DOHH2 (cell line): ENCODE data around the gene SLC1A1.

ENCODE experiments used
- H3F3A ChIP-seq: fragments of 200-600 bp; sonication (generic), shearing (Covaris generic); 2 replicates; pipeline ENCODE4 v1.6.0; 2016; ENCODE audit warnings: antibody characterized with exemption, mild to moderate bottlenecking; ENCODE audit not compliant: control insufficient read depth, insufficient read depth
- H3K27ac ChIP-seq: fragments of 200-600 bp; sonication (generic); 2 replicates; pipeline ENCODE4 v1.5.1; 2014; ENCODE audit warnings: low read depth, mild to moderate bottlenecking, low read length, moderate library complexity
- H3K27me3 ChIP-seq: fragments of 200-600 bp; sonication (generic); 2 replicates; pipeline ENCODE4 v1.6.1; 2014; ENCODE audit warnings: mild to moderate bottlenecking, low read length, mixed read lengths; ENCODE audit not compliant: control insufficient read depth
- H3K36me3 ChIP-seq: fragments of 200-600 bp; sonication (generic); 2 replicates; pipeline ENCODE4 v1.6.1; 2014; ENCODE audit warnings: mild to moderate bottlenecking, low read length, moderate library complexity, mixed read lengths; ENCODE audit not compliant: control insufficient read depth
- H3K4me1 ChIP-seq: fragments of 200-600 bp; sonication (generic); 2 replicates; pipeline ENCODE4 v1.6.1; 2014; ENCODE audit warnings: mild to moderate bottlenecking, low read length, mixed read lengths; ENCODE audit not compliant: control insufficient read depth
- H3K4me2 ChIP-seq: fragments of 200-600 bp; sonication (generic); 2 replicates; pipeline ENCODE4 v1.6.0; 2014; ENCODE audit warnings: mild to moderate bottlenecking, low read length, moderate library complexity
- H3K4me3 ChIP-seq: fragments of 200-600 bp; sonication (generic); 2 replicates; pipeline ENCODE4 v1.5.1; 2014; ENCODE audit warnings: mild to moderate bottlenecking, low read length, mixed read lengths
- H3K79me2 ChIP-seq: fragments of 200-600 bp; sonication (generic); 2 replicates; pipeline ENCODE4 v1.6.1; 2014; ENCODE audit warnings: mild to moderate bottlenecking, low read length, mixed read lengths; ENCODE audit not compliant: control insufficient read depth
- H3K9me2 ChIP-seq: fragments of 200-600 bp; sonication (generic); replicated peaks from 2 replicates; pipeline ENCODE4 v1.6.1; 2014; ENCODE audit warnings: mild to moderate bottlenecking, low read length, mixed read lengths; ENCODE audit not compliant: control insufficient read depth
- H3K9me3 ChIP-seq: fragments of 200-600 bp; sonication (generic); 2 replicates; pipeline ENCODE4 v1.6.1; 2014; ENCODE audit warnings: antibody characterized with exemption, low read length, mixed read lengths; ENCODE audit not compliant: control insufficient read depth, insufficient read depth
- H4K20me1 ChIP-seq: fragments of 200-600 bp; sonication (generic); 2 replicates; pipeline ENCODE4 v1.6.0; 2014; ENCODE audit warnings: low read depth, mild to moderate bottlenecking, antibody characterized with exemption, low read length, moderate library complexity; ENCODE audit not compliant: control insufficient read depth, insufficient read depth
- CTCF ChIP-seq: fragments of 200-600 bp; sonication (generic); IDR thresholded peaks from one replicate; pipeline ENCODE4 v1.5.1; 2014; ENCODE audit warnings: antibody characterized with exemption, mild to moderate bottlenecking, low read depth, low read length; ENCODE audit not compliant: poor library complexity, severe bottlenecking
- EZH2phosphoT487 ChIP-seq: fragments of 200-600 bp; sonication (generic); IDR thresholded peaks from 2 replicates; pipeline ENCODE4 v1.6.1; 2017; ENCODE audit warnings: borderline replicate concordance, mild to moderate bottlenecking, antibody characterized with exemption, low read length, moderate library complexity, mixed read lengths

Gene SLC1A1

DNA sequence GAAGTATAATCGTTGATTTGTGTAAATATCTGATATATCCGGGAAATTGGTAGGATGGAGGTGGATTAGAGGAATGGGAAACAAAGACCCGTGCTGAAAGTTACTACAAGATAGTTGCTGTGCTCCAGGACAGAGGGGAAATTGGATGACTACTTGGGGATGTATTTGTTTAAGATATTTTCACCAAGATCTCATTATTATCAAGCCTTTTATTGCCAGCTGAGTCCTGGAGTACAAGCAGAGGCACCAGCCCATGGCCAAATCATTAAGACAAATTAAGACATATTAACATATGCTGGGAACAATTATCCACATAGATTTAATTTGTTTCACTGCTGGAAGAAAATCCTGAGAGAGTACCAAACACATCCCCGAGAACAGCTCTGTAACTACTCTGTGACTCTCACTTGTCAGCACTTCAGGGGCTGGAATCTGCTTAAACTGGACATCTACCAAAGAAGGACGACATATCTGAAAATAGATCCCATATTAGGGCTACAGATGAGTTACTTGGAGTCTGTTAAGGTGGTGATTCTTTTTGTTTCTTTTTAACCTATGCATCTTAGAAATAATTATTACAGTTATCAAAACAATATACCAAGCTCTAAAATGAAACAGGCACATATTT lies 68.2 kb downstream of the SLC1A1 start:
- Histone ChIP-seq H3K9me3 (no peaks in the 10 kb centered on the region), H3K9me2 (no peaks in the 10 kb centered on the region), H3K4me3 (no peak overlapping the region), H3K27me3 (no peaks in the 10 kb centered on the region), H3K4me2 (no peak overlapping the region), H3F3A (no peaks in the 10 kb centered on the region), H3K4me1 (peaks cover 26% of the 10 kb centered on the region), H3K79me2 (no peaks in the 10 kb centered on the region), H3K36me3 (no peaks in the 10 kb centered on the region), H4K20me1 (no peaks in the 10 kb centered on the region), H3K27ac (no peak overlapping the region)
- no peak for TF ChIP-seq EZH2phosphoT487
- no peak for TF ChIP-seq CTCF

- peak overlapping the region; percentile 56 for H3K4me2 ChIP-seq
- peaks cover 26% of the 10 kb centered on the region for H3K4me1 ChIP-seq
- H3K9me3 ChIP-seq: no peaks in the 10 kb centered on the region
- no peaks in the 10 kb centered on the region for H3K9me2 ChIP-seq
- peak overlapping the region; percentile 43 for H3K4me3 ChIP-seq
- H3K79me2 ChIP-seq: no peaks in the 10 kb centered on the region
- H3K36me3 ChIP-seq: no peaks in the 10 kb centered on the region
- H3K27me3 ChIP-seq: no peaks in the 10 kb centered on the region
- TF ChIP-seq CTCF (no peak), EZH2phosphoT487 (no peak)
- H4K20me1 ChIP-seq: no peaks in the 10 kb centered on the region
- H3K27ac ChIP-seq: no peak overlapping the region
- H3F3A ChIP-seq: no peaks in the 10 kb centered on the region
Observed at GRCh38 chr9:4559261-4560182, 69.3 kb downstream of the SLC1A1 start.

- no peak overlapping the region for H3K4me2 ChIP-seq
- no peaks in the 10 kb centered on the region for H3K9me3 ChIP-seq
- H3F3A ChIP-seq: no peaks in the 10 kb centered on the region
- no peak overlapping the region for H3K4me3 ChIP-seq
- H3K27ac ChIP-seq: no peak overlapping the region
- no peaks in the 10 kb centered on the region for H3K79me2 ChIP-seq
- H3K4me1 ChIP-seq: peaks cover 15% of the 10 kb centered on the region
- TF ChIP-seq CTCF: no peak
- TF ChIP-seq EZH2phosphoT487: no peak
- H3K9me2 ChIP-seq: no peaks in the 10 kb centered on the region
- H3K36me3 ChIP-seq: no peaks in the 10 kb centered on the region
- no peaks in the 10 kb centered on the region for H3K27me3 ChIP-seq
- H4K20me1 ChIP-seq: no peaks in the 10 kb centered on the region
Observed at GRCh38 chr9:4563105-4563504, 72.8 kb downstream of the SLC1A1 start.
